ENCODE results near the gene FAM234A.
A peak's percentile ranks its signal among the peaks of the same experiment; 100 is the strongest.
"Not testable (repeated sequence)": the region's sequence is repeated elsewhere in the genome, so short reads cannot be mapped to it uniquely, and the experiment has no call there.

FAM234A gene

DNA sequence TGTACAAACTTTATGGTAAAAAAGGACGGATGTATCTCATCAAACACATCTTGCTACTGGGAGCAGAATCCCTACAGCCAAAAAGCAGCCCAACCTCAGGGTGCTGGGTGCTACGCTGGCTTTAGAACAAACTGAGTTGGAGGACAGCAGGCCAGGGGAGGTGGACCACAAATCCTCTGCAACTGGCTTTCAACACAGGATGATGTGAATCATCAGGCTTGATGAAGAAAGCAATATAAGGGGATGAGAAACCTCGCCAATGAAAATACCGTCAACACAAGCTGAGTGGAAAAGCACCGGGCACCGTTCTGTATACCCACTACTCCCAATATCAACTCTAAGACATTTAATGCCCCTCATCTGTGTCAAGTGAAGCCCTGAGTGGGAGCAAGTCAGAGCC is 40.1 kb upstream of the FAM234A start:
- Histone ChIP-seq H3K9me3 (ENCODE audit: severe bottlenecking) (no peaks in the 10 kb centered on the region), H3K36me3 (ENCODE audit: low read depth) (peaks cover 91% of the 10 kb centered on the region), H3K4me3 (ENCODE audit: severe bottlenecking) (no peak overlapping the region), H3K27ac (ENCODE audit: poor library complexity, severe bottlenecking) (no peak overlapping the region), H3K4me1 (ENCODE audit: insufficient read depth, poor library complexity, severe bottlenecking) (no peaks in the 10 kb centered on the region), H3K27me3 (ENCODE audit: insufficient read depth, poor library complexity, severe bottlenecking) (no peaks in the 10 kb centered on the region)
- ATAC-seq (ENCODE audit: low read depth) (no peak), DNase-seq (ENCODE audit: low spot score) (no peak)
- TF ChIP-seq, protein P1, sequence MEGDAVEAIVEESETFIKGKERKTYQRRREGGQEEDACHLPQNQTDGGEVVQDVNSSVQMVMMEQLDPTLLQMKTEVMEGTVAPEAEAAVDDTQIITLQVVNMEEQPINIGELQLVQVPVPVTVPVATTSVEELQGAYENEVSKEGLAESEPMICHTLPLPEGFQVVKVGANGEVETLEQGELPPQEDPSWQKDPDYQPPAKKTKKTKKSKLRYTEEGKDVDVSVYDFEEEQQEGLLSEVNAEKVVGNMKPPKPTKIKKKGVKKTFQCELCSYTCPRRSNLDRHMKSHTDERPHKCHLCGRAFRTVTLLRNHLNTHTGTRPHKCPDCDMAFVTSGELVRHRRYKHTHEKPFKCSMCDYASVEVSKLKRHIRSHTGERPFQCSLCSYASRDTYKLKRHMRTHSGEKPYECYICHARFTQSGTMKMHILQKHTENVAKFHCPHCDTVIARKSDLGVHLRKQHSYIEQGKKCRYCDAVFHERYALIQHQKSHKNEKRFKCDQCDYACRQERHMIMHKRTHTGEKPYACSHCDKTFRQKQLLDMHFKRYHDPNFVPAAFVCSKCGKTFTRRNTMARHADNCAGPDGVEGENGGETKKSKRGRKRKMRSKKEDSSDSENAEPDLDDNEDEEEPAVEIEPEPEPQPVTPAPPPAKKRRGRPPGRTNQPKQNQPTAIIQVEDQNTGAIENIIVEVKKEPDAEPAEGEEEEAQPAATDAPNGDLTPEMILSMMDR (IDR thresholded peaks at IDR 0.05; ENCODE audit: poor library complexity, severe bottlenecking) = no peak

DNA sequence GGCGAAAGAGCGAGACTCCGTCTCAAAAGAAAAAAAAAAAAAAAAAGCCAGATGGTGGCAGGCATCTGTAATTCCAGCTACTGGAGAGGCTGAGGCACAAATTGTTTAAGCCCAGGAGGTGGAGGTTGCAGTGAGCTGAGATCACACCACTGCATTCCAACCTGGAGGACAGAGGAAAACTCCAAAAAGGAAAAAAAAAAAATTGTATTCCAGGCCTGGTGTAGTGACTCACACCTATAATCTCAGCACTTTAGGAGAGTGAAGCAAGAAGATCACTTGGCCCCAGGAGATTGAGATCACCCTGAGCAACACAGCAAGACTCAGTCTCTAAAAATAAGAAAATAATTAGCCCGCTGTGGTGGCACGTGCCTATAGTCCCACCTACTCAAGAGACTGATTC is 34.2 kb upstream of the FAM234A start:
- H3K27me3 ChIP-seq (ENCODE audit: insufficient read depth, poor library complexity, severe bottlenecking) = no peaks in the 10 kb centered on the region
- DNase-seq (ENCODE audit: low spot score) (no peak), ATAC-seq (ENCODE audit: low read depth) (peak; percentile 73; the same call in 2 of the 3 replicates)
- TF ChIP-seq, protein P1 (IDR thresholded peaks at IDR 0.05; ENCODE audit: poor library complexity, severe bottlenecking) = no peak
- peaks cover 76% of the 10 kb centered on the region for H3K36me3 ChIP-seq (ENCODE audit: low read depth)
- no peak overlapping the region for H3K4me3 ChIP-seq (ENCODE audit: severe bottlenecking)
- H3K9me3 ChIP-seq (ENCODE audit: severe bottlenecking) = no peaks in the 10 kb centered on the region
- H3K27ac ChIP-seq (ENCODE audit: poor library complexity, severe bottlenecking) = no peak overlapping the region
- H3K4me1 ChIP-seq (ENCODE audit: insufficient read depth, poor library complexity, severe bottlenecking) = peaks cover 3% of the 10 kb centered on the region

DNA sequence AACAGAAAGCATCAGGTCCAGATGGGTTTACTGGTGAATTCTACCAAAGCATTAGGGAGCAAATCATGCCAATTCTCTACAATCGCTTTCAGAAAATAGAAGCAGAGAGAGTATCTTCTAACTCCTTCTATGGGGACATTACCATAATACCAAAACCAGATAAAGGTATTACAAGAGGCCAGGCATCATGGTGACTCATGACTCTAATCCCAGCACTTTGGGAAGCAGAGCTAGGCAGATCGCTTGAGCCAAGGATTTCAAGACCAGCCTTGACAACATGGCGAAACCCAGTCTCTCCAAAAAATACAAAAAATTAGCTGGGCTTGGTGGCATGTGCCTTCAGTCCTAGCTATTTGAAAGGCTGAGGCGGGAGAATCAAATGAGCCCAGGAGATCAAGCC is 31.4 kb upstream of the FAM234A start:
- no peak overlapping the region for H3K27ac ChIP-seq (ENCODE audit: poor library complexity, severe bottlenecking)
- H3K36me3 ChIP-seq (ENCODE audit: low read depth) = peaks cover 76% of the 10 kb centered on the region
- DNase-seq (ENCODE audit: low spot score) (no peak), ATAC-seq (ENCODE audit: low read depth) (no peak)
- H3K4me1 ChIP-seq (ENCODE audit: insufficient read depth, poor library complexity, severe bottlenecking) = peaks cover 3% of the 10 kb centered on the region
- H3K27me3 ChIP-seq (ENCODE audit: insufficient read depth, poor library complexity, severe bottlenecking) = no peaks in the 10 kb centered on the region
- no peaks in the 10 kb centered on the region for H3K9me3 ChIP-seq (ENCODE audit: severe bottlenecking)
- H3K4me3 ChIP-seq (ENCODE audit: severe bottlenecking) = no peak overlapping the region
- TF ChIP-seq, protein P1 (IDR thresholded peaks at IDR 0.05; ENCODE audit: poor library complexity, severe bottlenecking) = no peak

DNA sequence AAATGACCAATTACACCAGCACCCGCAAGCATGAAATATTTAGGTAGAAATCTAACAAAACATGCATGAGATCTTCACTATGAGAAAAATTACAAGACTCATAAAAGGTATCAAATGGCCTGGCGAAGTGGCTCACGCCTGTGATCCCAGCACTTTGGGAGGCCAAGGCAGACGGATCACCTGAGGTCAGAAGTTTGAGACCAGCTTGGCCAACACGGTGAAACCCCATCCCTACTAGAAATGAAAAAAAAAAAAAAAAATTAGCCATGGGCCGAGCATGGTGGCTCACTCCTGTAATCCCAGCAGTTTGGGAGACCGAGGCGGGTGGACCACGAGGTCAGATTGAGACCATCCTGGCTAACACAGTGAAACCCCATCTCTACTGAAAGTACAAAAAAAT is 30.6 kb upstream of the FAM234A start:
- not testable (repeated sequence) for ATAC-seq (ENCODE audit: low read depth); H3K4me3 ChIP-seq (ENCODE audit: severe bottlenecking); H3K4me1 ChIP-seq (ENCODE audit: insufficient read depth, poor library complexity, severe bottlenecking); DNase-seq (ENCODE audit: low spot score); H3K27ac ChIP-seq (ENCODE audit: poor library complexity, severe bottlenecking); H3K27me3 ChIP-seq (ENCODE audit: insufficient read depth, poor library complexity, severe bottlenecking); H3K9me3 ChIP-seq (ENCODE audit: severe bottlenecking)
- peaks cover 76% of the 10 kb centered on the region for H3K36me3 ChIP-seq (ENCODE audit: low read depth)

DNA sequence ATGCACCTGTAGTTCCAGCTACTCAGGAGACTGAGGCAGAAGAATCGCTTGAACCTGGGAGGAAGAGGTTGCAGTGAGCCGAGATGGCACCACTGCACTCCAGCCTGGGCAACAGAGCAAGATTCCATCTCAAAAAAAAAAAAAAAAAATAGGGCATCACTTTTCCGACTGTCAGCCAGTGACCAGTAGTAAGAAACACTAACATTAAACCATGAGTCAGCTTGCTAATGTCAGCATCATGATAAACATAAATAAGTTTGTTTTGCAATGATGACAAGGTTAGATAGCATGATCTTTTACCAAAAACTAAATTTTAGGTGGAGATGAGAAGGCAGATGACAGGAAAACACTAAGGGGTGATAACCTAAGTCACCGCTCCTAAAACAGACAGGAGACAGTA is 25.3 kb upstream of the FAM234A start:
- not testable (repeated sequence) for H3K27ac ChIP-seq (ENCODE audit: poor library complexity, severe bottlenecking); H3K4me1 ChIP-seq (ENCODE audit: insufficient read depth, poor library complexity, severe bottlenecking); ATAC-seq (ENCODE audit: low read depth); H3K9me3 ChIP-seq (ENCODE audit: severe bottlenecking); H3K27me3 ChIP-seq (ENCODE audit: insufficient read depth, poor library complexity, severe bottlenecking); H3K4me3 ChIP-seq (ENCODE audit: severe bottlenecking); DNase-seq (ENCODE audit: low spot score)
- peaks cover 83% of the 10 kb centered on the region for H3K36me3 ChIP-seq (ENCODE audit: low read depth)

DNA sequence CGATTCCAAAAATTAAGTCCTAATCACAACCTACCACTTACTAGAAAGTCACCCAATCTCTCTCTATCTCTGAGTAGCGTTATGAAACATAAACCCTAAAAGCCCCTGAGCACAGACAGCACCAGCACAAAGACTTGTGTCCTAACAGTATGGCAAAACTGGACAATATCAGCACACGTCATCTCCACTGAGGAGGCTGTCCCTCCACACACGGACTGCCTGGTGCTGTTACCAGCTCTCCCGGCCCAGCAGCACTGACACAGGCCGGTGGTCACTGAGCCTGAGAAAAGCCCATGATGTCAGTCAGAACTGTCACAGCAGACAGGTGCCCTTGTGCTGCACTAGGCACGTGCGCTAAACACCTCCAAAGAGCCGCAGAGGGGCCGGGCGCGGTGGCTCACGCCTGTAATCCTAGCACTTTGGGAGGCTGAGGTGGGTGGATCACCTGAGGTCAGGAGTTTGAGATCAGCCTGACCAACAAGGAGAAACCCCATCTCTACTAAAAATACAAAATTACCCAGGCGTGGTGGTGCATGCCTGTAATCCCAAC is 22.9 kb upstream of the FAM234A start:
- not testable (repeated sequence) for H3K27ac ChIP-seq (ENCODE audit: poor library complexity, severe bottlenecking); H3K4me1 ChIP-seq (ENCODE audit: insufficient read depth, poor library complexity, severe bottlenecking); H3K4me3 ChIP-seq (ENCODE audit: severe bottlenecking); DNase-seq (ENCODE audit: low spot score); H3K27me3 ChIP-seq (ENCODE audit: insufficient read depth, poor library complexity, severe bottlenecking); H3K9me3 ChIP-seq (ENCODE audit: severe bottlenecking); ATAC-seq (ENCODE audit: low read depth)
- H3K36me3 ChIP-seq (ENCODE audit: low read depth) = peaks cover 74% of the 10 kb centered on the region
